GM21423 (cell line): ENCODE measurements around the gene LRRC42.
A peak's percentile ranks its signal among the peaks of the same experiment; 100 is the strongest.

Experiments
- ATAC-seq: cut with Tn5 transposase; IDR thresholded peaks from one replicate; pipeline ENCODE4 v1.9.1; 2021; ENCODE audit warnings: mild to moderate bottlenecking, moderate library complexity; ENCODE audit not compliant: unreplicated experiment

Gene LRRC42, protein sequence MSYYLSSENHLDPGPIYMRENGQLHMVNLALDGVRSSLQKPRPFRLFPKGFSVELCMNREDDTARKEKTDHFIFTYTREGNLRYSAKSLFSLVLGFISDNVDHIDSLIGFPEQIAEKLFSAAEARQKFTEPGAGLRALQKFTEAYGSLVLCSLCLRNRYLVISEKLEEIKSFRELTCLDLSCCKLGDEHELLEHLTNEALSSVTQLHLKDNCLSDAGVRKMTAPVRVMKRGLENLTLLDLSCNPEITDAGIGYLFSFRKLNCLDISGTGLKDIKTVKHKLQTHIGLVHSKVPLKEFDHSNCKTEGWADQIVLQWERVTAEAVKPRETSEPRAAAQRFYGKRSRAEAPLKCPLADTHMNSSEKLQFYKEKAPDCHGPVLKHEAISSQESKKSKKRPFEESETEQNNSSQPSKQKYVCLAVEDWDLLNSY

DNA sequence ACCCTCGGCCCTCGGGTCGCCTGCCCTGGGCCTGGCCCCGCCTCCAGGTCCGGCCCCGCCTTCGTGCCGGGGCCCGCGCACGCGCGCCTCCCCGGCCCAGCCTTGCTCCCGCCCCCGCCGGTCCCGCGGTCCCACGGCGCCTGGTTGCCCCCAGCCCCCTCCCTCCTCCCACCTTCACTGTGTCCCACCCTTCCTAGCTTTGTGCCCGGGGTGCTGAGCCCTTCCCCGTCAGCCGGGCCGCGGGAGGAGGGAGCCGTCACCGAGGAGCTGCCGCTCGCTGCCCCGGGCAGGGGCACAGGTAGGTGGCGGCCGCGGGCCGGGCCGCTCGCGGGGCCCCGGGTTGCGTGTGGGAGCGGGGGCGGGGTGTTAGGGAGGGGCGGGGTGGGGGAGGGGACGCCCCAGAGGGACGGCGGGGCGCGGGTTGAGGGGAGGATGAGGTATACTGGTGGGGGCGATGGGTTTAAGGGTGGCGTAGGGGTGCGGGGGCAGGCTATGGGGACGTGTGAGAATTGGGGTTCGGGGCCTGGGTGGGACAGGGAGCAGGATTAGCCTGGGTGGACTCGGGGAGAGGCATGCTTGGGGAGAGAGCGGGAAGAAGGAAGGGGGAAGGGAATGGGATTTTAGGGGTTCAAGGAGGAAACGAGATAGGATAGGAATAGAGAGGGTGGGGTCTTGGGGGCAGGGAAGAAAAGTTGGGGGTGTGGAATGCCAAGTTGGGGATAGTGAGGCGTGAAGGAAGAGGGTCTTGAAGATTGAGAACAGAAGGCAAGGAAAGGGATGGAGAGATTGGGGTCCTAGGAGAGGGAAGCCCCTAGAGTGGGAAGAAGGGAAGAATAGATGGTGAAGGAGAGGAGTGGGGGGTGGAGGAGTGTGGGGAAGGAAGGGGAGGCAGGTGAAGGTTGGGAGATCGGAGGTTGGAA, at the start of gene LRRC42:
TSS of gene LRRC42 (plus strand) at position 99 of the 920 bp plus-strand sequence. CDS start 5,650 bp downstream, outside the sequence.
- ATAC-seq = peak; percentile 63

DNA sequence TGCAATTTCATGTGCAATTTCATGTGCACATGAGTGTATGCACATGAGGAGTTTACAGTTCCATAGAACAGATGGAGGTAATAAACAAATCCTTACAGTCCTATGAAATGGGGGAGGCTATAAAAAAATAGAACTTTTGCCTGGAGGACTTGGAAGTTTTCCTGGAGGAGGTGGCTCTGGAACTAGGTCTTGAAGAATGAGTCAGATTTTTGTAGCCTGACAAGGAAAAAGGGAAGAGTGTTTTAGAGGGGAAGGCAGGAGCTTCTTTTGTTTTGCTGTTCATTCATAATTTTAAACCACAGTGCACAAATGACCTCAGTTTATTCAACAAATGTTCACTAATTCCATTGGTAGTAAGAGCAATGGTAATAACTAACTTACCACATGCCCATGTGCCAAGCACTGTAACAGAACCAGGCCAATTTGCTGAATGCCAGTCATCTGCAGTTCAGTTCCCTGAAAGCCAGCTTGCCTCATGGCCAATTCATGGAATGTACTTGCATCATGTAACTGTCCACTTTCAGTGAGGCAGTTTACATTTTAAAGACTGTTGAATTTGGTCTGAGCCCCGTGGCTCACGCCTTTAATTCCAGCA, 49.4 kb upstream of the LRRC42 start:
- no peak for ATAC-seq

- ATAC-seq = no peak
Observed at GRCh38 chr1:53899206-53899628, 46.9 kb upstream of the LRRC42 start.

GRCh38 chr1:53899708-53900107, 46.4 kb upstream of the LRRC42 start:
- ATAC-seq = no peak

- no peak for ATAC-seq
Observed at GRCh38 chr1:53902235-53903138, 43.7 kb upstream of the LRRC42 start.

DNA sequence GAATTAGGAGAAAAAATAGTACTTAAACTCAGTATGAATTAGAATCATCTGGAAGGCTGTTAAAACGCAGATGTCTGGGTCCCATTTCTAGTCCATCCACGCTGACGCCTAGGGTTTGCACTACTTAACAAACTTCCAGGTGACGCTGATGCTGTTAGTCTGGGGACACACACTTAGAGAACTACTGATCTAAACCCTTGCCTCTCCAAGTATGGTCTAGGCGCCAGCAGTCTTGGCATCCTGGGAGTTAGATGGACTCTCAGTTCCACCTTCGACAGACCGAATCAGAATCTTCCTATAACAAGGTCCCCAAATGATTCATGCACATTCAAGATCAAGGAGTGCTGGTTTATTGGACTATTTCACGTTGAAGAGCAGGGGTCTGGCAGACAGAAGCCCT, 40.6 kb upstream of the LRRC42 start:
- ATAC-seq = no peak

DNA sequence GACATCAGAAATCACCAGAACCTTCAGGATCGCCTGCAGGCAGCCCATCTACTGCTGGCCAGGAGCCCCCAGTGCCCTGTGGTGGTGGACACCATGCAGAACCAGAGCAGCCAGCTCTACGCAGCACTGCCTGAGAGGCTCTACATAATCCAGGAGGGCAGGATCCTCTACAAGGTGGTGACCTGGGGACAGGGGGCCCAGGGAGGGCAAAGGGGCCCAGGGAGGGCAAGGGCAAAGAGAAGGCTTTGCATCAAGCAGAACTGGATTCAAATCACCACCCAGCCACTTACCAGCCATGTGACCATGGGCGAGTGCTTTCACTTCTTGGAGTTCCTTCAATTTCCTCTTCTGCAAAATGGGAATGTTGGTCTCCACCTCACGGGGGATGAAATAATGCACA, 40.0 kb upstream of the LRRC42 start:
- ATAC-seq = no peak

- ATAC-seq = no peak
Observed at GRCh38 chr1:53909946-53910345, 36.2 kb upstream of the LRRC42 start.

- no peak for ATAC-seq
Observed at GRCh38 chr1:53911442-53911841, 34.7 kb upstream of the LRRC42 start.

DNA sequence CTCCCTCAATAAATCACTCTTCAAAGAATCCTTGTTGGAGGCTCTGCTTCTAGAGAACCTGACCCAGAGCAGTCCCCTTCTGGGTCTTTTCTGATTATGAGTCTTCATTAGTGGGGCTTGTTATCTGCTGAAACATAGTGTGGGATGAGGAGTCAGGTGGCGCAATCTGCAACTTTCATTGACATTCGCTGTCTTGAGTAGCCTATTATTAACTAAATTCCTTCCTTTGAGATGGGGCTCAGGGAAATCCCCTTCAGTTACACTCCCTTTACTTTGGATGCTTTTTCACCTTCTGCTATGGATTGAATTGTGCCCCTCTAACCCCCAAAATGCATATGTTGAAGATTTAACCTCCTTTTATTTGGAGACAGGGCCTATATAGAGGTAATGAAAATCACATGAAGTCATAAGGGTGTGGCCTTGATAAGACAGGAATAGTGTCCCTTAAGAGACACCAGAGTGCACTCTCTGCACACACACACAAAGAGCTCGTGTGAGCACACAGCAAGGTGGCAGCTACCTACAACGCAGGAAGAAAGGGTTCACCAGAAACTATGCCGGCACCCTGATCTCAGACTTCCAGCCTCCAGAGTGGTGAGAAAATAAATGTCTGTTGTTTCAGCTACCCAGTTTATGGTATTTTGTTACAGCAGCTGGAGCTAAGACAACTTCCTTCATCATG, 32.7 kb upstream of the LRRC42 start:
- ATAC-seq = no peak

DNA sequence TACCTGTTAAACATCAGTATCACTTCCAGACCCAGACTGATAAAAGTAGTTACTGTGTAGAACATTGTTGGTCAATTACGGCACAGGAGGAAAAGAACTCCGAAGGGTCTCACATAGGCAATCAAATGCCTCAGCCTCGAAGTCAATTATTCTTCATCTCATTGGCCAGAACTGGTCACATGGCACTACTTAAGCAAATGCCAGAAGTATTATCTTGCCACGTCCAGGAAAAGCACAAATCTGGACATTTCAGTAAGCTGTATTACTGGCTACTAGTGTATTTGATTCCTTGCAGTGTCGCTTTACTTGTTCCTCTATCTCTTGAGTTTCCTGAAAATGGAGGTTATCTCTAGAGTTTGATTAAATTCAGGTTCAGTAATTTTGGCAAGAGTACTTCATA, 27.8 kb upstream of the LRRC42 start:
- ATAC-seq = no peak

DNA sequence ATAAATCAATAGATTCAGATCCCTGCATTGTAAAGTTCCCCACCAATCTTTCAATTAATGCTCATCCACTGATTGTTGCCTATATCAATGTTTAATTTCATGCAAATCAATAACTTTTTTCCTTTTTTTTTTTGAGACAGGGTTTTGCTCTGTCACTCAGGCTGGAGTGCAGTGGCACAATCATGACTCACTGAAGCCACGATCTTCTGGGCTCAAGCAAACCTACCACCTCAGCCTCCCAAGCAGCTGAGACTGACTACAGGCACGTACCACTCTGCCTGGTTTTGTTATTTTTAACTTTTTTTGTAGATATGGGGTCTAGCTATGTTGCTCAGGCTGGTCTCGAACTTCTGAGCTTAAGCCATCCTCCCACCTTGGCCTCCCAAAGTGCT, 26.5 kb upstream of the LRRC42 start:
- ATAC-seq = no peak

DNA sequence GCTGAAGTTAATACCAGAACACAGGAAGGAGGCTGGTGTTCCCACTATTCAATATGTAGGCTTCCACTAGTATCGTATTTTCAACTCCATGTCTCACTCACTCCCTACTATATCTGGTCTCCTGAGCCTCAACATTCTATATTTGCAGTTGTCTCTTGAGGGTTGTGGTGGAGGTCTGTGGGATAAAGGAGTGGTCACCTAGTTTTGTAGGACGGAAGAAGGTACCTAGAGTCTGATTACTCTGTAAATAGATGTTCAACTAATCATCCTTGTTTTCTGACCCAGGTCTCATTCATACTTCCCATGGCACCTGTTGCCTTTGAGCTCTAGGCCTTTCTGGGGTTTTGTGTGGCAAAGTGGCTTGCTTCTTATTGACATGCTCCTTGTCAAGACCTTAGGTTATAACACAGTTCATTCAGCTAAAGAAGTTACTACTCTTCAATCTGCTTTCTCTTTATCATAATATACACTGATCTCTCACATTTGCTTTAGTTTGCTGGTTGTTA, 18.7 kb upstream of the LRRC42 start:
- ATAC-seq = no peak

- no peak for ATAC-seq
Observed at GRCh38 chr1:53929246-53929960, 16.7 kb upstream of the LRRC42 start.

- no peak for ATAC-seq
Observed at GRCh38 chr1:53930932-53931331, 15.2 kb upstream of the LRRC42 start.

DNA sequence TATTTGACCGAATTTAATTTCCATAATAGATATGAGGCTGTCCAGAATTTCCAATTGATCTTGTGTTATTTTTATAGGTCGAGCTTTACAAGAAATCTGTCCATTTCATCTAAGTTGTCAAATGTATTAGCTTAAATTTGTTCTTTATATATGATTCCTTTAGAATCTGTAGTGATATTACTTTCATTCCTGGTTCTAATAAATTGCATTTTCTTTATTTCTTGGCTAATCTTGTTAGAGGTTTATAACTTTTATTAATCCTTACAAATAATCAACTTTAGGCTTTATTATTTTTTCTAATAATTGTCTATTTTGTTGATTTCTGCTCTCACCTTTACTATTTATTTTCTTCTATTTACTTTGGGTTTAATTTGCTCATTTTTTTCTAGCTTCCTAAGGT, 14.6 kb upstream of the LRRC42 start:
- no peak for ATAC-seq

DNA sequence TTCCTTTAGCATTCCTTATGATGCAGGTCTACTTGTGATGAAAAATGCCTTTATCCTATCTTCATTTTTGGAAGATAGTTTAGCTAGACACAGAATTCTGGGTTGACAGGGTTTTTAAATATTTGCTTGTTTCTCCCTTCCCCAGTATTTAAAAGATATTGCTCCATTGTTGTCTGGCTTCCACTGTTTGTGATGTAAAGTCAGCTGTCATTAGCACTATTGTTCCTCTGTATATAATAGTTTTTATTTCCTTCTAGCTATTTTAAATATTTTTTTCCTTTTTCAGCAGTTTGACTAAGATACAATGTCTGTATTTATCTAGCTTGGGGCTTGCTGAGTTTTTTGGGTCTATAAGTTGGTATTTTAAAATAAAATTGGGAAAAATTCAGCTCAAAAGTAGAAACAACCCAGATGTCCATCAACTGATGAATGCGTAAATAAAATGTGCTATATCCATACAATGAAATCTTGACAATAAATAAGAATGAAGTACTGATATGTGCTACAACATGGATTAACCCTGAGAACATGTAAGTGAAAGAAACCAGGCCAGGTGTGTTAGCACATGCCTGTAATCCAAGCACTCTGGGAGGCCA, 11.9 kb upstream of the LRRC42 start:
- no peak for ATAC-seq

- no peak for ATAC-seq
Observed at GRCh38 chr1:53936430-53936829, 9.7 kb upstream of the LRRC42 start.
